RPMI7951 (cell line): ENCODE data around the gene APBA1. TPM values are rescaled to one million over a fixed set of nuclear protein-coding genes. Genes with fewer than 3 reads are reported as not detected.

ENCODE experiments used
- DNase-seq: peaks from one replicate; pipeline ENCODE4 v3.0.0-alpha.2; 2012; ENCODE audit warnings: low read depth
- total RNA-seq: library from RNA; depleted of rRNA; stranded (reverse); fragments of >200 nt; shearing (Covaris generic); gene quantifications from 2 replicates; pipeline ENCODE4 v1.2.3, GENCODE V29; 2014; rRNA removed

The APBA1 gene
- total RNA-seq, 1 experiment from 2014 or later, result 0.12 TPM

- no peak for DNase-seq
Measured at GRCh38 chr9:69400470-69400869, 271.7 kb downstream of the APBA1 start.

GRCh38 chr9:69397384-69398214 lies 274.6 kb downstream of the APBA1 start:
- DNase-seq, result peak; percentile 62

GRCh38 chr9:69396759-69397158 lies 275.4 kb downstream of the APBA1 start:
- no peak for DNase-seq

- peak; percentile 20 for DNase-seq
Measured at GRCh38 chr9:69395718-69396117, 276.5 kb downstream of the APBA1 start.

GRCh38 chr9:69393425-69393824 lies 278.7 kb downstream of the APBA1 start:
- no peak for DNase-seq

- no peak for DNase-seq
Measured at GRCh38 chr9:69392826-69393225, 279.3 kb downstream of the APBA1 start.

GRCh38 chr9:69391946-69392345 lies 280.2 kb downstream of the APBA1 start:
- DNase-seq, result no peak

GRCh38 chr9:69391487-69391886 lies 280.7 kb downstream of the APBA1 start:
- no peak for DNase-seq

GRCh38 chr9:69389437-69389995 lies 282.7 kb downstream of the APBA1 start:
- no peak for DNase-seq

GRCh38 chr9:69388596-69388995 lies 283.6 kb downstream of the APBA1 start:
- DNase-seq, result no peak

GRCh38 chr9:69386651-69387050 lies 285.5 kb downstream of the APBA1 start:
- no peak for DNase-seq

- no peak for DNase-seq
Measured at GRCh38 chr9:69385581-69386033, 286.6 kb downstream of the APBA1 start.

- no peak for DNase-seq
Measured at GRCh38 chr9:69382135-69382534, 290.0 kb downstream of the APBA1 start.

GRCh38 chr9:69380811-69381210 lies 291.4 kb downstream of the APBA1 start:
- peak; percentile 17 for DNase-seq

GRCh38 chr9:69380301-69380700 lies 291.9 kb downstream of the APBA1 start:
- DNase-seq, result no peak

- DNase-seq, result peak; percentile 80
Measured at GRCh38 chr9:69379270-69379982, 292.7 kb downstream of the APBA1 start.

- no peak for DNase-seq
Measured at GRCh38 chr9:69377981-69378380, 294.2 kb downstream of the APBA1 start.

Other genes with a start within 250 kb of the APBA1 start
- gene PTAR1, start 87.6 kb upstream of the APBA1 start, total RNA-seq, result 53.5 and 58.0 TPM in 2 replicates
- not detected in 2 replicates for gene CFAP95, start 148.4 kb upstream of the APBA1 start, total RNA-seq